Raji (cell line): ENCODE results near the gene CLP1.
A peak's percentile ranks its signal among the peaks of the same experiment; 100 is the strongest.

ENCODE experiments used
- POLR2A ChIP-seq: IDR thresholded peaks from 2 replicates; pipeline ENCODE4 v1.6.1; 2011; ENCODE audit warnings: low read depth, low read length, control low read depth; ENCODE audit not compliant: insufficient read depth

Gene CLP1

DNA sequence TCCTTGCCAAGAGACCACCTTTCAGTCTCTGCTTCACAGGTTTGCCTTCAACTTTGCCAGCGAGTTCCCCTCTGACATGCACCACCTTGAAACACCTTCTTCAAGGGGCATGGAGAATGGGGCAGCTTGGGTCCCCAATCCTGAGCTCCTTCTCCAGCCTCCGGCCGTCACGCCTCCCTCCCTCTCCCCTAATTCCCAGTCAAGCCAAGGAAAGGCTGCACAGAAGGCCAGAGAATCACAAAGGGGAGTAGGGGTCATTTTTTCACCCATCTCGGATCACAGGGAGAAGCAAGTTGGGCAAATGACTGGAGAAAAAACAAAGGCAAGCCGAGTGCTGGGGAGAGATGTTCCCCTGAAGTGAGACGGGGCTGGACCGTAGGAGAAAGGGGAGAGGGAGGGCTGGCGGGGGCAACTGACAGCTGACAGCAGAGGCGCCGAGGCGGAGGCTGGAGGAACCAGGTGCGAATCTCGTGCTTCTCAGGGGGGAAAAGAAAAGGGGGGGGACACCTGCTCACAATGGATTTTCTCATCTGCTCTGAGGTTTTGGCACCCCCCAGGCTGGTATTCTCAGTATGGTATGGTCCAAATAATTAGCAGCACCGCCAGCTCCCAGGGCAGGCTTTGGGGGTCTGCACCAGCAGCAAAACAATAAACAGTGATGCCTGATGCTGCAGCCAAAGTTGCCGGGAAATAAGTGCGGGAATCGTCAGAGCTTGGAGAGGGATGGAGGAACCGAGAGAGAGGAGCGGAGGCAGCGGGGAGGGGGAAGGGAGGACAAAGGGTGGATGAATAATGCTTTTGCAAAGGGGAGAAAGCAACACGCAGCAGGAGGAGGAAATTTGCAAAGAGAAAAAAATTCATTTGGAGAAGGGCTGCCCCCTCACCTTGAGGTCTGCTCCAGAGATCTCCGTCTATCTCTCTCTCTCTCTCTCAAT is 8.5 kb upstream of the CLP1 start:
- TF ChIP-seq POLR2A, result no peak

DNA sequence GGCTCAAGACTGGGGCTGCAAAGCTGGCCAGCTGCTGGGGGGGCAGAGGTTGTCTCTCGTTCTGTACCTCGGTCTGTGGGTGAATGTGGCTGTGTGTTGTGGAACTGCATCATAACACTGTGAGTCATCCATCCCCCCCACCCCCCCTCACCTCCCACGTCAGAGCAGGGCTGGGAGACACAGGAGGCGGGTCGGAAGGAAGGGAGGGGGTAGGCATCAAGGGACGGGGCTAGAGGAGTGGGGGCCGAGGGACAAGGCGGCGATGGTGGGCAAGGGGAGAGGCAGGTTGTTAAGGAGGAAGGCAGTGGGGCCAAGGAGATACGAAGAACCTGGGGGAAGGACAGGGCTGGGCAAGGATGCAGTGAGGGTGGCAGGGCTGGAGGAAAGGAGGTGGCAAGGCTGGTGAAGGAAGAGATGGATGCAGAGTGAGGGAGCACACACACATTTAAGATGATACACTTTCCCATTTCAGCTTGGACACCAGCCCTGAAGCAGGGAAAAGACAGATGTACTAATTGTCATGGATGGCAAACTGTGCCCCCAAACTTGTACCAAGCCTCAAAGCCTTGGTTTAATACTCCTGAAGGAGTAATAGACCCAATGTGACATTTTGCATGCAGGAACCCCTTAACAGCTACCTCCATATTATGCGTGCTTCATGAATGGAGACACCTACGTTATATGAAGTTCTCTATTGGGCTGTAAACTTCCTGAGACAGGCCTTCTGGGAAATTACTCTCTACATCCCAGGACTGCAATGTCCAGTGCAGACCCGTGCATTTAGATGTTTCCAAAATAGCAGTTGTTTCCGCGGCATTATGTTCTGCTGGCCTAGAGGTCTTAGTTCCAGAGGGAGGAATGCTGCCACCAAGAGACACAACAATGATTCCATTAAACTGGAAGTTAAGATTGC is 7.5 kb upstream of the CLP1 start, which contains the start of gene YPEL4:
TSS of gene YPEL4 (minus strand) at position 87 of the 913 bp plus-strand sequence. CDS start 2,805 bp downstream, outside the sequence.
- TF ChIP-seq POLR2A, result no peak

DNA sequence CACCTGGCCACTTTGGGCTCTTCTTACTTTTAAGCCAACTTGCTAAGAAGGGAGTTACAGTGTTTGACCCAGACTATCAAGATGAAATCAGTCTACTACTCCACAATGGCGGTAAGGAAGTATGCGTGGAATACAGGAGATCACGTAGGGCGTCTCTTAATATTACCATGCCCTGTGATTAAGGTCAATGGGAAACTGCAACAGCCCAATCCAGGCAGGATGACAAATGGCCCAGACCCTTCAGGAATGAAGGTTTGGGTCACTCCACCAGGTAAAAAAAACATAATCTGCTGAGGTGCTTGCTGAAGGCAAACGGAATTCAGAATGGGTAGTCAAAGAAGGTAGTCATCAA is 6.8 kb upstream of the CLP1 start:
- no peak for TF ChIP-seq POLR2A

DNA sequence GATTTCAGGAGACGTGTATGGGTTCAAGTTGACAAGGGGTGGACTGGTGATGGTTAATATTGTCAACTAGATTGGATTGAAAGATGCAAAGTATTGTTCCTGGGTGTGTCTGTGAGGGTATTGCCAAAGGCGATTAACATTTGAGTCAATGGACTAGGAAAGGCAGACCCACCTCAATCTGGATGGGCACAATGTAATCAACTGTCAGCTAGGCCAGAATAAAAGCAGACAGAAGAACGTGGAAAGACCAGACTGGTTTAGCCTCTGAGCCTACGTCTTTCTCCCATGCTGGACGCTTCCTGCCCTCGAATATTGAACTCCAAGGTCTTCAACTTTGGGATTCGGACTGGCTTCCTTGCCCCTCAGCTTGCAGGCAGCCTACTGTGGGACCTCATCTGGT is 6.2 kb upstream of the CLP1 start:
- no peak for TF ChIP-seq POLR2A

DNA sequence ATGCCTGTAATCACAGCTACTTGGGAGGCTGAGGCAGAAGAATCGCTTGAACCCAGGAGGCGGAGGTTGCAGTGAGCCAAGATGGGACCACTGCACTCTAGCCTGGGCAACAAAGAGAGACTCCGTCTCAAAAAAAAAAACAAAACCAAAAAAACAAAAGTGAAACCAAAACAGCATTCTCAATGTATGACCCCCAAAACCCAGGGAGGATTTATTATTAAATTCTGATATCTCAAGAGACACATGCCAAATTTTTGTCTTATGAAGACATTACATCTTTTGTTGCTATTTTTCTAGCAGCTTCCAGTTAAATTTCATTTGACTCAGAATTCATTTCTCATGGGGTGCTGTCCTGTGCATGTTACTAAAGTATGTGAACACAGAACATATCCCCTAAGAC is 4.9 kb upstream of the CLP1 start:
- no peak for TF ChIP-seq POLR2A

DNA sequence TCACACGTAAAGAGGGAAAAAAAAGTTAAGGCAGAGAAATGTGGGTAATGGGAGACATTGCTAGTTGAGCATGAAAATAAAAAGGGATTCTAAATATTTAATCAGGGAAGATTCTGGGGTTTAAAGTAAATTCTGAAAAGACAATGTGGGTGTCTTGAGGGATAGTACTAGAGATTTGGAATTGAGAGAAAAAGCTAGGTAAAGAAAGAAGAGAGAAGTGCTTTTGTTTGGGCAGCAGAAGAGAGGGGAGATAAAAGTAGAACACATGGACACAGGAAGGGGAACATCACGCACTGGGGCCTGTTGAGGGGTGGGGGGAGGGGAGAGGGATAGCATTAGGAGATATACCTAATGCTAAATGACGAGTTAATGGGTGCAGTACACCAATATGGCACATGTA is 4.4 kb upstream of the CLP1 start:
- no peak for TF ChIP-seq POLR2A

DNA sequence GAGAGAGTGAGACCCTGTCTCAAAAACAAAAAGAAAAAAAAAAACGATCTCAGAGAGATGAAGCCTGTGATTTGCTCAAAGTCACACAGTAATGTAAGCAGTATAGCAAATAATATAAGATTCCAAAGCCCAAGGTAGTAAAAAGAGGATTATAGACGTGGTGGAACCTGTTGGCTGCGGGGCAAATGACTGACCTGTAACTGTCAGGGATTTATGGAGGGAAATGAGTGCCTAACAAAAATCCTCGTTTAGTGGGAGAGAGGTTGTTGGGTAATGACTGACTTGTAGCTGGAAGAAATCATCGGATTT is 723 bp upstream of the CLP1 start:
- no peak for TF ChIP-seq POLR2A

DNA sequence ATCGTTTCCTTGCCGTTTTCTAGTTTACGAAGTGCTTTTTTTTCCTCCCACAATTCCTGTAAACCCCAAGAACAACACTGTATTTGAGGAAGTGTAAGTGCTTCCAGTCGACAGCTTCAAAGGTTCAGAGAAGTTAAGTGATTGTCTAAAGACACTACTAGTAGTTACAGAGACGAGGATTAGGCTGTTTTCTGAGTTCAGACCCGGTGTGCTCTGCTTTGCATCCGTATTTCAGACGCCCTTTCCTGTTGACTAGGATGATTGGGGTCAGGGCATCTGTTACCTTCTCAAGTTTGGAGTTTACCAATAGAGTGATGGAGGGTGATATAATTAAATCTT is 430 bp downstream of the CLP1 start:
- no peak for TF ChIP-seq POLR2A

DNA sequence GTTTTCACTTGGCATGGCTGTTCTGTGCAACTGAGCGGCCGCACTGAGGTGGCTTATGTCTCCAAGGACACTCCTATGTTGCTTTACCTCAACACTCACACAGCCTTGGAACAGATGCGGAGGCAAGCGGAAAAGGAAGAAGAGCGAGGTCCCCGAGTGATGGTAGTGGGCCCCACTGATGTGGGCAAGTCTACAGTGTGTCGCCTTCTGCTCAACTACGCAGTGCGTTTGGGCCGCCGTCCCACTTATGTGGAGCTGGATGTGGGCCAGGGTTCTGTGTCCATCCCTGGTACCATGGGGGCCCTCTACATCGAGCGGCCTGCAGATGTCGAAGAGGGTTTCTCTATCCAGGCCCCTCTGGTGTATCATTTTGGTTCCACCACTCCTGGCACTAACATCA is 2.1 kb downstream of the CLP1 start:
- no peak for TF ChIP-seq POLR2A

DNA sequence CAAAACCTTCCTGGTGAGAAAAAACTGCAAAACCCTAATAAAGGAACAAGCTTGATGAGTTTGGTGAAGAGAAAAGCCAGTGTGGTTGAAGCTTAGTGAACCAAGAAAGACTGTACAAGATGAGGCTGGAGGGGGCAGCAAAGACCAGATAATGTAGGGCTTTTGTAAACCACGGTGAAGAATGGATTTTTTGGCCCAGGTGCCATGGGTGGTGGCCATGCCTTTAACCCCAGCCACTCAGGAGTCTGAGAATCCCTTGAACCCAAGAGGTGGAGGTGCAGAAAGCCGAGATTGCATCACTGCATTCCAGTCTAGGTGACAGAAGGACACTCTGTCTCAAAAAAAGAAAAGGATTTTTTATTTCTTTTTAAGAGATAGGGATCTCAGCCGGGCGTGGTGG is 5.3 kb downstream of the CLP1 start:
- no peak for TF ChIP-seq POLR2A

DNA sequence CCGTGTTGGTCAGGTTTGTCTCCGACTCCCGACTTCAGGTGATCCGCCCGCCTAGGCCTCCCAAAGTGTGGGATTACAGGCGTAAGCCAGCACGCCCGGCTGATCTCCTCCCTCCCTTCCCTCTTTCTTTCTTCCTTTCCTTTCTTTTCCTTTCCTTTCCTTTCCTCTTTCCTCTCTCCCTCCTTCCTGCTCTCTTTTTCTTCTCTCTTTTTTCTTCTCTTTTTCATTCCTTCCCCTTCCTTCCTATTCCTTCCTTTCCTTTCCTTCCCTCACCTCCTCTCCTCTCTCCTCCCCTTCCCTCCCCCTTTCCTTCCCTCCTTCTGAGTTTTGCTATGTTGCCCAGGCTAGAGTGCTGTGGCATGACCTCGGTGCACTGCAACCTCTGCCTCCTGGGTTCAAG is 6.4 kb downstream of the CLP1 start:
- TF ChIP-seq POLR2A, result no peak

DNA sequence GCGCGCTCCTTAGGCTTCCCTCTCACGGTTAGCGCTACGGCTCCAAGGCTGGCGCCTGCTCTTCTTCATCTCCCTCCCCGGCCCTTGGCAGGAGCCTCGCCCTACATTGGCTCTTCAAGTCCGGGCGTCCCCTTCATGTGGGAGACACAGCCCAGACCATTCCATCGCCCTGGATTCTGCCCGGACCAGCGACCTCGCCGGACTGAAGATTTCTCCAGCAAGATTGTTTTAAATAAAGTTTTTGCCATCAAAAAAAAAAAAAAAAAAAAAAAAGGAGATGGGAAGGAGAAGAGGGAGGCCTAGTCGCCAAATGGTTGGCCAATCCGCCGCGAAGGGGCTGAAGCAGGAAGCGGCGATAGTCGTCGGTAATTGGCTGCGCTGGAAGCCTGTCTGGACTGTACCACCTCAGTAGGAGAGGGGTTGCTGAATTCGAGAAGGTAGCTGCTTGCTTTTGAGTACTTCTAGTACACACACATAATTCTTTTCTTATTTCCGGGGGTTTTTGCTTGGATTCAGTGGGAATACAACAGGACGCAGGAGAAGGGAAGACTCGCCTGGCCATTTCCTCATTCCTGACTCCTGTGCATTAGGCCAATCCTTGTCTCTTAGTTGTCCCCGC is 9.7 kb downstream of the CLP1 start:
- no peak for TF ChIP-seq POLR2A

DNA sequence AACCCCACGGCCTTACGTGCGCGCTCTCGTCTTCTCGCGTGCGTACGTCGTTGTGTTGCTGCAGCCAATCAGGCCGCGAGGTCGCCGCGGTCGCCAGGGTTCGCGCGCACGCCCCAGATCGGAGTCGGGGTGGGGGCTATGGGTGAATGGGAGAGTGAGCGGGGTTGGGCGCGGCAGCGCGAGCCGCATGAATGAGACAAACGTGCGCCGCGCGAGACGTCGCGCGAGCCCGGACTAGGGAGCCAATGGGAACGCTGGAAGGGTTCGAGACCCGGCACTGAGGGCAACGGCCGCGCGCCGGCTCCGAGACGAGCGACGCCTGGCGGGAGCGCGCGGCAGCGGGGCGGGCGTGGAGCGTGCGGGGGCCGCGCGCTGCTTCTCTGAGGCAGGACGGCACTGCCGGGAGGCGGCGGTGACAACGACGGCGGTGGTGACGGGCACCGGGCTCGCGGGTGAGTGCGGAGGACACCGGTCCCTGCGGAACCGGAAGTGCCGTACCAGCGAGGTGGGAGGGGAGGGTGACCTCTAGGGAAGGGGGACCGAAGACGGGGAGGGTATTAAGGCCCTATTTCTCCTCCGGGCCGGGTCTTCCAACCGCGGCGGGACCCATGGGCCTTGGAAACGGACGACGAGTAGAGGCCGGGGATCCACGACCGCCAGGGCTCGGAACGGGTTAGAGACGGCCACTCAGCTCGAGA is 10.3 kb downstream of the CLP1 start, which contains the start of gene ZDHHC5:
TSS of gene ZDHHC5 (plus strand) at position 379 of the 698 bp plus-strand sequence. CDS start 4,977 bp downstream, outside the sequence.
- TF ChIP-seq POLR2A, result peak; percentile 92

DNA sequence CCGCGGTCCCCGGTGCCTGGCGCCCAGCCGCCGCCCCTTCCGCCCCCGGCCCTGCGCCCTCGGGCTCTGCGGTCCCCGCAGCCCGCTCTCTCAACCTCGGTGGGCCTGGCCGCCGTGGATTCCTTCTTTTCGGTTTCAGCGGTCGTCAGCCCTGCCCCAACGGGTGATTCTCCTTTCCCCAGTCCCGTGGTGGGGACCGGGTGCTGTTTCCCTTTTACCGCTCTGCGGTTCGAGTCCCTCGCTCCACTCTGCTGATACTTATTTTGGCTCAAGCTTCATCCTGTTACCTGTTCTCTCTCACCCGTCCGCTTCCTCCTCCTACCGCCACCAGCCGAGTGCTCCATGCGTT is 10.8 kb downstream of the CLP1 start:
- no peak for TF ChIP-seq POLR2A

DNA sequence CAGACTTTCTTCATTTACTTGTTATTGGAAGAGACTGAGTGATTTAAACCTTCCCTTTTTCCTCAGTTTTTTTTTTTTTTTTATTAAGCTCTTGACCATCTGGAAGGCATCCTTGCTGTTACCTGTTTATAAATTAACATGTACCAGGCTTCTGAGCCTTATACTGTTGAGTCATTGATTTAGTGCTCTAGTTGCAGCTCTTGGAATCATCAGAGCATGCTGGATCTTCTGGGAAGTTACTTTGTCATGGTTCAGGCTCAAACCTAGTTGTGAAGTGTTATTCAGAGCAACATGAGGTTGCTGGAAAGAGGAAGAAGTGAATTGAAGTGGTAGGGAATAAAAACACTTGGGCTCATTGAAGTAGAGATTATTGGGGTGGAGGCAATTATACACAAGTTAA is 16.7 kb downstream of the CLP1 start:
- no peak for TF ChIP-seq POLR2A
